PC-3 (cell line): ENCODE results near the gene CLTA. TPM values are rescaled to one million over a fixed set of nuclear protein-coding genes. Genes with fewer than 3 reads are reported as not detected.

ENCODE experiments used
- ATAC-seq: fragments of 200-7000 bp; cut with Tn5 transposase; 2 replicates; pipeline ENCODE4 v1.9.1; 2020; ENCODE audit warnings: mild to moderate bottlenecking, moderate library complexity
- BruUV-seq: library from RNA; stranded (reverse); fragments of 400-500 nt; replicated peaks from 2 replicates; lab custom pipeline; 2021; lab: Mats Ljungman, UMichigan
- CTCF ChIA-PET: fragments of 300-600 bp; sonication (Branson Sonifier 250); formaldehyde crosslinking; loops from one replicate; lab custom pipeline; 2022; ENCODE audit warnings: antibody characterized with exemption; lab: Charles Lee
- POLR2A ChIA-PET: fragments of 300-600 bp; sonication (Branson Sonifier 250); formaldehyde crosslinking; loops from one replicate; lab custom pipeline; 2022; ENCODE audit warnings: antibody characterized with exemption; ENCODE audit not compliant: unreplicated experiment; lab: Charles Lee
- DNase-seq: peaks from one replicate; pipeline ENCODE4 v3.0.0-alpha.2; 2015
- H2AFZ ChIP-seq: fragments of 300-600 bp; sonication (generic); 2 replicates; pipeline ENCODE4 v1.6.0; 2016; ENCODE audit warnings: antibody characterized with exemption, low read length
- H3F3A ChIP-seq: fragments of 300-600 bp; sonication (generic); one replicate; pipeline ENCODE4 v1.6.0; 2017; ENCODE audit warnings: antibody characterized with exemption, low read length, control low read depth, mild to moderate bottlenecking; ENCODE audit not compliant: unreplicated experiment
- H3K27ac ChIP-seq: fragments of 300-600 bp; sonication (generic); 2 replicates; pipeline ENCODE4 v1.5.1; 2016; ENCODE audit warnings: mild to moderate bottlenecking, low read length
- H3K27me3 ChIP-seq: fragments of 300-600 bp; sonication (generic); 2 replicates; pipeline ENCODE4 v1.6.1; 2016; ENCODE audit warnings: low read length, mixed read lengths
- H3K36me3 ChIP-seq: fragments of 300-600 bp; sonication (generic); 2 replicates; pipeline ENCODE4 v1.6.1; 2016; ENCODE audit warnings: low read depth, mixed run types, low read length, mixed read lengths
- H3K4me1 ChIP-seq: fragments of 300-600 bp; sonication (generic); 2 replicates; pipeline ENCODE4 v1.5.1; 2016; ENCODE audit warnings: low read length; ENCODE audit not compliant: insufficient read depth
- H3K4me2 ChIP-seq: fragments of 300-600 bp; sonication (generic); 2 replicates; pipeline ENCODE4 v1.6.0; 2016; ENCODE audit warnings: low read length
- H3K4me3 ChIP-seq: fragments of 300-600 bp; sonication (generic); 2 replicates; pipeline ENCODE4 v1.5.1; 2016; ENCODE audit warnings: mild to moderate bottlenecking, low read length, mixed read lengths
- H3K79me2 ChIP-seq: fragments of 300-600 bp; sonication (generic); 2 replicates; pipeline ENCODE4 v1.6.1; 2017; ENCODE audit warnings: low read length, mixed read lengths
- H3K9ac ChIP-seq: fragments of 300-600 bp; sonication (generic); 2 replicates; pipeline ENCODE4 v1.6.0; 2016; ENCODE audit warnings: mild to moderate bottlenecking, low read length
- H3K9me2 ChIP-seq: fragments of 300-600 bp; sonication (generic); replicated peaks from 2 replicates; pipeline ENCODE4 v1.6.1; 2016; ENCODE audit warnings: mixed run types, low read length, mixed read lengths
- H3K9me3 ChIP-seq: fragments of 300-600 bp; sonication (generic); 2 replicates; pipeline ENCODE4 v1.6.1; 2016; ENCODE audit warnings: low read length, mixed read lengths
- H4K20me1 ChIP-seq: fragments of 300-600 bp; sonication (generic); 2 replicates; pipeline ENCODE4 v1.6.1; 2016; ENCODE audit warnings: low read length, mixed read lengths
- CTCF ChIP-seq: fragments of 300-600 bp; sonication (generic); conservative IDR thresholded peaks from 2 replicates; pipeline ENCODE4 v1.5.1; 2017; ENCODE audit warnings: antibody characterized with exemption, low read depth, mild to moderate bottlenecking, low read length
- EZH2 ChIP-seq: fragments of 300-600 bp; sonication (generic); IDR thresholded peaks from one replicate; pipeline ENCODE4 v1.6.1; 2017; ENCODE audit warnings: antibody characterized with exemption, mild to moderate bottlenecking, low read length; ENCODE audit not compliant: unreplicated experiment
- EZH2phosphoT487 ChIP-seq: fragments of 300-600 bp; sonication (generic); IDR thresholded peaks from 2 replicates; pipeline ENCODE4 v1.6.1; 2018; ENCODE audit warnings: mild to moderate bottlenecking, antibody characterized with exemption, low read length, borderline replicate concordance
- intact Hi-C: fragments of 100-400 bp; cut with micrococcal nuclease; formaldehyde crosslinking; loops from 2 replicates; pipeline ENCODE4 v1.9.0; 2023
- total RNA-seq: library from RNA; depleted of rRNA; stranded (reverse); fragments of >200 nt; gene quantifications from 2 replicates; pipeline ENCODE4 v1.2.3, GENCODE V29; 2014

CLTA gene
- total RNA-seq, 1 experiment from 2014 or later: 259 TPM

- H3K27me3 ChIP-seq: no peaks in the 10 kb centered on the region
- no TSS peak for BruUV-seq
- no peak overlapping the region for H2AFZ ChIP-seq
- TF ChIP-seq CTCF (no peak), EZH2phosphoT487 (no peak), EZH2 (no peak)
- no peaks in the 10 kb centered on the region for H3K36me3 ChIP-seq
- H4K20me1 ChIP-seq: no peaks in the 10 kb centered on the region
- no peak overlapping the region for H3K4me3 ChIP-seq
- H3K4me1 ChIP-seq: peaks cover 14% of the 10 kb centered on the region
- ChIA-PET POLR2A (no interaction called here), CTCF (no interaction called here)
- H3K9ac ChIP-seq: no peak overlapping the region
- H3F3A ChIP-seq: no peaks in the 10 kb centered on the region
- ATAC-seq (no peak), DNase-seq (no peak)
- H3K4me2 ChIP-seq: no peak overlapping the region
- no peaks in the 10 kb centered on the region for H3K9me3 ChIP-seq
- no peaks in the 10 kb centered on the region for H3K9me2 ChIP-seq
- H3K27ac ChIP-seq: no peak overlapping the region
- intact Hi-C loops: no loop called here
- no peaks in the 10 kb centered on the region for H3K79me2 ChIP-seq
Measured at GRCh38 chr9:36146651-36147050, 44.1 kb upstream of the CLTA start.

- Histone ChIP-seq H3K4me2 (no peak overlapping the region), H3K27me3 (no peaks in the 10 kb centered on the region), H3K9ac (no peak overlapping the region), H3K9me3 (no peaks in the 10 kb centered on the region), H3K4me1 (peaks cover 18% of the 10 kb centered on the region), H3F3A (no peaks in the 10 kb centered on the region), H3K9me2 (no peaks in the 10 kb centered on the region), H3K36me3 (no peaks in the 10 kb centered on the region), H2AFZ (no peak overlapping the region), H3K27ac (no peak overlapping the region), H3K4me3 (no peak overlapping the region), H4K20me1 (no peaks in the 10 kb centered on the region), H3K79me2 (no peaks in the 10 kb centered on the region)
- ATAC-seq: no peak
- DNase-seq: no peak
- intact Hi-C loops: no loop called here
- ChIA-PET CTCF (no interaction called here), POLR2A (no interaction called here)
- no peak for TF ChIP-seq EZH2
- TF ChIP-seq EZH2phosphoT487: no peak
- TF ChIP-seq CTCF: no peak
- BruUV-seq: no TSS peak
Measured at GRCh38 chr9:36147441-36148175, 43.1 kb upstream of the CLTA start.
